HepG2 (cell line): ENCODE results near the gene LSM5. TPM values are rescaled to one million over a fixed set of nuclear protein-coding genes. Genes with fewer than 3 reads are reported as not detected.

Experiments
- ARNT2 ChIP-seq: sonication (generic); formaldehyde crosslinking; IDR thresholded peaks from 2 replicates; pipeline ENCODE4 v1.8.0; 2022; ENCODE audit warnings: mild to moderate bottlenecking, low read depth, missing genetic modification reagents, moderate library complexity
- ARNTL ChIP-seq: sonication (generic); formaldehyde crosslinking; IDR thresholded peaks from 2 replicates; pipeline ENCODE4 v1.4.0; 2020; ENCODE audit warnings: mild to moderate bottlenecking, missing genetic modification reagents
- DR1 ChIP-seq: sonication (generic); formaldehyde crosslinking; IDR thresholded peaks from 2 replicates; pipeline ENCODE4 v1.8.0; 2021; ENCODE audit warnings: mild to moderate bottlenecking, missing genetic modification reagents, inconsistent platforms
- MAFK ChIP-seq, 2 experiments: IDR thresholded peaks in 1 of 2; conservative IDR thresholded peaks in 1 of 2; 2 replicates each; pipeline ENCODE4 v1.6.1; 2011; ENCODE audit warnings: improper control_type of control experiment in 2 of 2, low read length in 2 of 2
- SP140L ChIP-seq: sonication (generic); formaldehyde crosslinking; IDR thresholded peaks from 2 replicates; pipeline ENCODE4 v1.4.0; 2020; ENCODE audit warnings: missing genetic modification reagents, borderline replicate concordance
- ZFP91 ChIP-seq: sonication (generic); formaldehyde crosslinking; IDR thresholded peaks from 2 replicates; pipeline ENCODE4 v1.9.0; 2022; ENCODE audit warnings: missing genetic modification reagents, mild to moderate bottlenecking, borderline replicate concordance
- ZNF335 ChIP-seq: sonication (generic); formaldehyde crosslinking; IDR thresholded peaks from 2 replicates; pipeline ENCODE4 v1.4.0; 2020; ENCODE audit warnings: missing genetic modification reagents
- ZNF609 ChIP-seq: sonication (generic); formaldehyde crosslinking; IDR thresholded peaks from 2 replicates; pipeline ENCODE4 v1.4.0; 2020; ENCODE audit warnings: mild to moderate bottlenecking, missing genetic modification reagents, borderline replicate concordance
- ZNF710 ChIP-seq: sonication (generic); formaldehyde crosslinking; IDR thresholded peaks from 2 replicates; pipeline ENCODE4 v1.5.0; 2020; ENCODE audit warnings: mild to moderate bottlenecking, missing genetic modification reagents, borderline replicate concordance
- ZNF775 ChIP-seq: sonication (generic); formaldehyde crosslinking; IDR thresholded peaks from 2 replicates; pipeline ENCODE4 v1.4.0; 2020; ENCODE audit warnings: missing genetic modification reagents, mild to moderate bottlenecking, moderate library complexity, borderline replicate concordance
- ZSCAN12 ChIP-seq: sonication (generic); formaldehyde crosslinking; IDR thresholded peaks from 2 replicates; pipeline ENCODE4 v1.9.0; 2021; ENCODE audit warnings: mild to moderate bottlenecking, missing genetic modification reagents
- polyA plus RNA-seq, 8 experiments: library from polyadenylated mRNA; depleted of rRNA in 3 of 8; stranded (reverse) in 7 of 8; unstranded in 1 of 8; fragments of >200 nt; fragmentation: Illumina TruSeq in 4 of 8; extraction: Trizol in 4 of 8; gene quantifications; 2 replicates each; pipeline versions ENCODE4 v1.2.1 to v1.2.3, GENCODE V29; 2011 to 2016; ENCODE audit warnings: low read depth in 4 of 8, missing spikeins in 1 of 8, mixed read lengths in 1 of 8; ENCODE audit not compliant: insufficient read depth in 1 of 8
- total RNA-seq, 5 experiments: library from RNA; depleted of rRNA; stranded (reverse); fragments of >200 nt; fragmentation: Illumina TruSeq; extraction: Trizol; gene quantifications; 2 replicates each; pipeline ENCODE4 v1.2.3, GENCODE V29; 2016; ENCODE audit warnings: low read depth in 1 of 5

Gene LSM5
- total and polyA plus RNA-seq, 2 of the 13 experiments (the other 11 are each of a cell fraction or from before 2014, with no cell fraction given), result 30.3 to 183 TPM

GRCh38 chr7:32495298-32496051 lies 5.3 kb upstream of the LSM5 start, which contains the start of gene AVL9 (continued):
- TF ChIP-seq ZFP91 (CRISPR knock-in tag), result peak; percentile 87
- peak; percentile 71 for TF ChIP-seq ARNT2 (CRISPR knock-in tag)
- no peak for TF ChIP-seq MAFK (conservative IDR thresholded peaks at IDR 0.05 in 1 of 2, IDR thresholded peaks at IDR 0.05 in 1 of 2; ENCODE audit: low read length in 2 of 2)
- no peak for TF ChIP-seq ZSCAN12 (CRISPR knock-in tag)
- TF ChIP-seq ZNF335 (CRISPR knock-in tag), result peak; percentile 82; the same call in 1 of the 2 replicates
- peak; percentile 40; the same call in 1 of the 2 replicates for TF ChIP-seq ARNTL (CRISPR knock-in tag)
- peak; percentile 56; the same call in 1 of the 2 replicates for TF ChIP-seq ZNF609 (CRISPR knock-in tag)
- TF ChIP-seq ZNF710 (CRISPR knock-in tag), result no peak
- no peak for TF ChIP-seq ZNF775 (CRISPR knock-in tag)
- no peak for TF ChIP-seq DR1 (CRISPR knock-in tag)
- no peak for TF ChIP-seq SP140L (CRISPR knock-in tag)
